Measurements from ENCODE around the gene ANGPTL2.

The ANGPTL2 gene

DNA sequence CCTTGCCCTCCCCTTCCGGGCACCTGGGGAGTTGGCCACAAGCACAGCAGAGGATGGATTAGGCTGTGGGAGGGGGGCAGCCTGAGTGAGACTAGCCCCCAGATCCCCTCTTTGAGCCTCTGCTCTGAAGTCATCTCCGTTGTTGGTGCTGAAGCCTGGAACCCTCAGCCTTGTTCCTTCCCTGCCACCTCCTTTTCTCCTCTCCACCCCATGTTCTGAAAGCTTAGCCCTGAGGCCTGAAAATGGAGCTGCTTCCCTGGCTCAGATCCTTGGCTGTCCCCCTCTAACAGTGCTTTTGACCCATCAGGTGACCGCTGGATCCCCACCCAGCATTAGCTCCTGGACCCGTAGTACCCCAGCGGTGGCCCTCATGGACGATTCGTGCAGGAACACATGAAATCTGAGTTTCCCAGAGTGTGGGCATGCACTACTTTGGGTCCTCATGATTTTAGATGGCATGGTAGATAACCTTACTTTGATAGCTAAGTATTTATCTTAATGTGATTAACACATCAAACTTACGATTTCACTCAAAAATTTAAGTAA is 21.6 kb upstream of the ANGPTL2 start:
- TF ChIP-seq TAF1 (IDR thresholded peaks at IDR 0.05; ENCODE audit: borderline replicate concordance, insufficient read depth, low read length) = no peak
- TF ChIP-seq REST (IDR thresholded peaks at IDR 0.05; ENCODE audit: insufficient read depth in 1 of 2, low read depth in 2 of 2, low read length in 2 of 2) = no peak

DNA sequence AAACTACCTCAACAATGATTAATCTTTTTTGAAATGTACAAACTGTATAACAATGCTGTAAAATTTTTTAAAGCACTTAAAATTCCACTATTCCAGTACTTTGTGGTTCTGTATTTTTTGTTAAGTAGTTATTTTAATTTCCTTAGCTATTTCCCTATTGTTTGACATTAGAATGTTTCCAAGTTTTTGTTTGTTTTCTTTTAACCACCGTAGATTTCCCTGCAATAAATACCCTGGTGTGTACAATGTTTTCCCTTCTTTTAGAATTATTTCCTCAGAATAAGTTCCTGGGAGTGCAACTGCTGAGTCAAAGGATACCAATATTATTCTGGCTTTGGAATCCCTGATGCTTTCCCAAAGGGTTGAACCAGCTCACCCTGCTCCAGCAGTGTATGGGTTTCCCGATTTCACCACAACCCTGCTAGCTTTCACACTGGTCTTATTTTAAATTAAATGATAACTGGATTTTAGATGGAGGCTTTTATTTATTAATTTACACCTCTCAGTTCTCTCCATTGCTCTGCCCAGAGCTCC is 20.6 kb upstream of the ANGPTL2 start:
- no peak for TF ChIP-seq REST (IDR thresholded peaks at IDR 0.05; ENCODE audit: insufficient read depth in 1 of 2, low read depth in 2 of 2, low read length in 2 of 2)
- no peak for TF ChIP-seq FOXP2 (optimal IDR thresholded peaks at IDR 0.05; ENCODE audit: borderline replicate concordance, extremely low read depth, extremely low read length, insufficient read depth)

DNA sequence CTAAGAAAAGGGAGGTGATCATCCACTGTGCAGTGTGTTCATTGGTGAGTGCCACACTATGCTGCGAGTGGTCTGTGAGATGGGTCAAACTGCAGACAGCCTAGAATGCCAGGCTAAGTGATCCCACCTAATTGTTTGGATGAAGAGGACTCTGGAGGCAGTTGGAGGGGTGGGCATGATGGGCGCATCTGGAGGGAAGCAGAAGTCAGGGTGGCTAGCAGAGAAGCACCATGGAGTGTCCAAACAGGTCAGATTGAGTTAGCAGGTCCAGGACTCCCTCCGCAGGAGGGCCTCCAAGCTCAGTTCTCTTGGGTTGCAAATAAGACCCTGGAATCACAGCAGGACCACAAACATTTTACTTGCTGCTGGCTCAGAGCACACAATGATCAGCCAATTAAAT is 19.9 kb upstream of the ANGPTL2 start:
- TF ChIP-seq POLR2AphosphoS5 (IDR thresholded peaks at IDR 0.05; ENCODE audit: low read depth, low read length) (no peak), FOXP2 (optimal IDR thresholded peaks at IDR 0.05; ENCODE audit: borderline replicate concordance, extremely low read depth, extremely low read length, insufficient read depth) (no peak), REST (IDR thresholded peaks at IDR 0.05; ENCODE audit: insufficient read depth in 1 of 2, low read depth in 2 of 2, low read length in 2 of 2) (no peak), TAF1 (IDR thresholded peaks at IDR 0.05; ENCODE audit: borderline replicate concordance, insufficient read depth, low read length) (no peak), SIN3A (IDR thresholded peaks at IDR 0.05; ENCODE audit: borderline replicate concordance, insufficient read depth, low read length) (no peak)

- TF ChIP-seq REST (IDR thresholded peaks at IDR 0.05; ENCODE audit: insufficient read depth in 1 of 2, low read depth in 2 of 2, low read length in 2 of 2) (no peak), TAF1 (IDR thresholded peaks at IDR 0.05; ENCODE audit: borderline replicate concordance, insufficient read depth, low read length) (no peak), FOXP2 (optimal IDR thresholded peaks at IDR 0.05; ENCODE audit: borderline replicate concordance, extremely low read depth, extremely low read length, insufficient read depth) (no peak), SIN3A (IDR thresholded peaks at IDR 0.05; ENCODE audit: borderline replicate concordance, insufficient read depth, low read length) (no peak), POLR2AphosphoS5 (IDR thresholded peaks at IDR 0.05; ENCODE audit: low read depth, low read length) (no peak)
These were observed 18.6 kb upstream of the ANGPTL2 start for GRCh38 chr9:127140842-127141675.

All from PFSK-1 (cell line).